Forelimb muscle (tissue), 1 donor: Measurements from ENCODE around the gene PIAS2. TPM values are rescaled to one million over a fixed set of nuclear protein-coding genes. Genes with fewer than 3 reads are reported as not detected.

Experiments used
- DNase-seq: peaks from one replicate; pipeline ENCODE4 v3.0.0-alpha.2; 2013; ENCODE audit warnings: low read depth
- polyA plus RNA-seq: library from polyadenylated mRNA; unstranded; fragments of 120-200 nt; gene quantifications from one replicate; pipeline ENCODE4 v1.2.1, GENCODE V29; 2013; ENCODE audit not compliant: insufficient read length

Gene PIAS2
- polyA plus RNA-seq, 1 donor = 27.9 TPM

DNA sequence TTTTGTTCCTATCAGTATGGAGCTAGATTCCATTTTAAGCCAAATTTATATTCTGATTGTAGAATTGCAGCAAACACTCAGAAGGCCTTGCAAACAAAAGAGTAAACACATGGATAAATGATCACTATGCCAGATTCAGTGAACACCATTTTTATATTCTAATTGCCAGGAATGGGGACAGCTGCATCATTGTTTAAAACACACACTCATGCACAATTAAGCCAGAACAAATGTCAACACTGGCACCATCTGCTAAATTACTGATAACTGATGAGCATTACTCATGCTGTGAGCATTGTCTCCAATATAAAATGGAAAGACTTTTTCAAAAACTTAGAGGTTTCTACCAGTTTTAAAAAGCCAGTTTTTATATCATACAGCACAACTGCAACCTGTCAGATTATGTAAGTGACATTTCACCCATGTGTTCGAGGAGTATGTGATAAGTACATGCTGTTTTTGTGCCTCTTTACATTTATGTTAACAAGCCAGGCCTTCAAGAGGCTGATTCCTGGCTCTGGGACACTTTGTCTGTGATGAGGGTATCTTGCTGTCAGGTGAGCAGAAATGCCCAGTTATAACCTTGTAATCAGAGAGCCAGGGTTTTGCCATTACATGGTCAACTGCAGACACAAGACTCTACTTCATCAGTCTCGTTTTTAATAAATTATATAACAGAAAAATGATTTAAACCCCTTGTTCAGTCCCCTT lies 156.1 kb downstream of the PIAS2 start:
- DNase-seq = no peak

DNA sequence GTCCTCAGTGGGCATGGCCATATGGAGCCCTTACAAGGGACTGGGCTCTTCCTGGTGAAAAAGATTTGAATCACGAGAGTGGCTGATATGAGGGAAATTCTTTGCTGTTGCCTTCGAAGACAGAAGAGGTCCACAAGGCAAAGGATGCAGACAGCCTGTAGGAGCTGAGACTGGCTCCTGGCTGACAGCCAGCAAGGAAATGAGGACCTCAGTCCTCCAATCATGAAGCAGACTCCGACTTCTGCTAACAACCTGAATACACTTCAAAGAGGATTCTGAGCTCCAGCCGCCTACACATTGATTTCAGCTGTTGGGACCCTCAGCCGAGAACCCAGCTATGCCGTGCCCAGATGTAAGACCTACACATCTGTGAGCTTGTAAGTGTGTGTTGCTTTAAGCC lies 157.4 kb downstream of the PIAS2 start:
- DNase-seq = no peak

- no peak for DNase-seq
These were observed 160.6 kb downstream of the PIAS2 start, which contains the start of gene ST8SIA5 for GRCh38 chr18:46756559-46757201. TSS of gene ST8SIA5 (minus strand) at chr18:46757053. CDS start at chr18:46756508, 545 bp downstream.

DNA sequence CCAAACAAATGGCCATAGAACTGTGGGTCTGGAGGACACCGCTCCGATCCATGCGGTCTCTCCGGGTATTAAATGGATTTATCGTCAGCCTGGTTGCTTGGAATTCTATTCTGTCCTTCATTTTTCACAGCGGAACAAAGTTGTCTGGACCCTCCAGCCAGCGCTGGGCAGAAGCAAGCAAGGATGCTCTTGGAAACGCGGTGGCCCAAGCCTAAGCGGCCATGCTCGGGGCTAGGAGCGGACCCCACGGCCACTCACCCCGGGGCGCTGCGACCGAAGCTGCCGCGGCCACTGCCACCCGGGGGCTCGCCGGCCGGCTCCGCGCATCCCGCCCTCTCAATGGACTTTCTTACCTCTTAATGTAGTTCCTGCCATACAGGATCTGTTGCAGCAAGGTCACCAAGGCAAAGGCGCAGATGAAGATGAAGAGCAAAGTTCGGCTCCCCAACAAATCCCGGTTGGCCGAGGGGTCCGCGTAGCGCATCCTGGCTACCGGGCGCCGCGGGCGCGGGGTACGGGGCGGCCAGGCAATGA lies 161.2 kb downstream of the PIAS2 start:
- no peak for DNase-seq

- DNase-seq = no peak
These were observed 161.8 kb downstream of the PIAS2 start for GRCh38 chr18:46755315-46756024.

DNA sequence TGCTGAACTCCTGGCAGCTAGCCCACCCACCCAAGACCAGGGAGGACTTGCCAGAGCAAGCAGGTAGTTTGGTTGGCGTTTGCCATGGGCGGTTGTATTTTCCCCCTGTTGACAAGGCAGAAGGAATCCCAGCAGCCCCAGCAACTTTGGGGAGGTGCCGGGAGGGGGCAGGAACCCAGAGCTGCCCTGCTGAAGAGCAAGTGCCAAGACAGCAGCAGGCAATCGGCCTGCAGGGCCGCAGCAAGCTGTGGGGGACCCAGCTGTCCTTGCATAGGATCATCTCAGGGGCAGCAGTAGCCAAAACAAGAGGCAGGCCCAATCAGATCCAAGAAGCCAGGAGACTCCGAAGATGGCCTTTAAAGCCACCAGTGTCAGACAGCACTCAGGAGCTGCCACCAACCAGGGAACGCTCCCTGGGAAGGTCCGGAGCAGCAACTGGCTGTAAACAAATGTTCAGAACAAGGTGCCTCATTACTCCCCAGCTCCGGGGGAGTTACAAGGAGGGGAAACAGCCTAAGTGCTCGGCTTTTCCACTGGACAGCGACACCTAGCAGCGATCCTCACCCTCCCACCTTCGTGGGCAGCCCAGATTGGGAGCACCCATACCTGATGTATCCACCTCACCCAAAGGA lies 162.5 kb downstream of the PIAS2 start:
- no peak for DNase-seq

- DNase-seq = no peak
These were observed 163.1 kb downstream of the PIAS2 start for GRCh38 chr18:46754188-46754587.

Other genes with a start within 250 kb of the PIAS2 start
- 7.5 TPM for gene ST8SIA5, start 160.5 kb downstream of the PIAS2 start, polyA plus RNA-seq
- 6.8 TPM for gene KATNAL2, start 95 bp upstream of the PIAS2 start, polyA plus RNA-seq
- not detected for gene ELOA2, start 118.1 kb upstream of the PIAS2 start, polyA plus RNA-seq
- 18.6 TPM for gene HDHD2, start 233.0 kb upstream of the PIAS2 start, polyA plus RNA-seq